H1 (cell line): ENCODE data around the gene RASGRP3. TPM values are rescaled to one million over a fixed set of nuclear protein-coding genes. Genes with fewer than 3 reads are reported as not detected.

Source experiments
- BCL11A ChIP-seq, 2 experiments: IDR thresholded peaks; one replicate each; pipeline ENCODE4 v1.6.1; 2011; ENCODE audit warnings: low read depth in 2 of 2, low read length in 2 of 2, mild to moderate bottlenecking in 2 of 2
- CHD2 ChIP-seq: IDR thresholded peaks from 2 replicates; pipeline ENCODE4 v1.6.1; 2012; ENCODE audit warnings: low read length, improper control_type of control experiment
- POU5F1 ChIP-seq: IDR thresholded peaks from 2 replicates; pipeline ENCODE4 v1.6.1; 2011; ENCODE audit warnings: low read depth, mild to moderate bottlenecking, low read length, moderate library complexity
- RAD21 ChIP-seq, 2 experiments: IDR thresholded peaks in 1 of 2; conservative IDR thresholded peaks in 1 of 2; 2 replicates each; pipeline ENCODE4 v1.6.1; 2011; ENCODE audit warnings: low read depth in 2 of 2, low read length in 2 of 2, improper control_type of control experiment in 1 of 2, inconsistent platforms in 1 of 2, mild to moderate bottlenecking in 1 of 2, moderate library complexity in 1 of 2
- SAP30 ChIP-seq: fragments of 300-600 bp; sonication (generic); IDR thresholded peaks from 2 replicates; pipeline ENCODE4 v1.7.1; 2012; ENCODE audit warnings: low read length, moderate library complexity, mild to moderate bottlenecking, inconsistent platforms; ENCODE audit not compliant: insufficient read depth, insufficient replicate concordance
- TBP ChIP-seq: IDR thresholded peaks from 2 replicates; pipeline ENCODE4 v1.6.1; 2011; ENCODE audit warnings: low read depth, low read length, improper control_type of control experiment
- USF2 ChIP-seq: IDR thresholded peaks from 2 replicates; pipeline ENCODE4 v1.6.1; 2011; ENCODE audit warnings: low read length, improper control_type of control experiment
- polyA plus RNA-seq, 7 experiments: library from polyadenylated mRNA; depleted of rRNA in 3 of 7; stranded (reverse) in 5 of 7; unstranded in 2 of 7; fragments of >200 nt in 5 of 7; fragments of 200-250 nt in 2 of 7; gene quantifications; 1 replicate in 5 of 7; 2 replicates in 1 of 7; 4 replicates in 1 of 7; pipeline versions ENCODE4 v1.2.1 to v1.2.3, GENCODE V29; 2011 to 2013; ENCODE audit warnings: missing spikeins in 2 of 7, mixed read lengths in 2 of 7
- total RNA-seq: library from RNA; stranded (reverse); fragmentation: NEBNext Ultra II Directional; extraction: Animal tissue kit (Norgen Biotek cat#: 25700); gene quantifications from 2 replicates; pipeline ENCODE4 v1.2.1, GENCODE V29; 2021

RASGRP3 gene
- total and polyA plus RNA-seq, 2 of the 8 experiments (the other 6 are each of a cell fraction or from before 2014, with no cell fraction given), result 0.06 TPM; not detected in 1

GRCh38 chr2:33535421-33535820 lies 59.0 kb downstream of the RASGRP3 start (continued):
- no peak for TF ChIP-seq SAP30
- no peak for TF ChIP-seq POU5F1
- no peak for TF ChIP-seq BCL11A (IDR thresholded peaks at IDR 0.05; ENCODE audit: low read depth in 2 of 2, low read length in 2 of 2)
- no peak for TF ChIP-seq USF2
- no peak for TF ChIP-seq TBP
- no peak for TF ChIP-seq CHD2
- TF ChIP-seq RAD21 (IDR thresholded peaks at IDR 0.05 in 1 of 2, conservative IDR thresholded peaks at IDR 0.05 in 1 of 2; ENCODE audit: low read depth in 2 of 2, low read length in 2 of 2), result no peak
